Natural killer cell treated with Interleukin-12 subunit alpha and Interleukin-12 subunit beta and Interleukin-15 and Interleukin-18, amount 100 ng/mL, for 72 hours (primary cell): ENCODE data around the gene COL1A2. TPM values are rescaled to one million over a fixed set of nuclear protein-coding genes. Genes with fewer than 3 reads are reported as not detected.

Experiments
- ATAC-seq, 2 donors: fragments of 150-1000 bp; cut with Tn5 transposase in 1 of 2; sonication (Bioruptor Pico), chemical (Tn5 transposase) in 1 of 2; 2 replicates each; pipeline ENCODE4 v1.10.0; 2021
- DNase-seq: peaks from one replicate; pipeline ENCODE4 v3.0.0; 2022; ENCODE audit warnings: low spot score
- H3K27ac Mint-ChIP-seq, 2 donors: 1 replicate in 1 of 2; 2 replicates in 1 of 2; pipeline ENCODE4 v1.8.0; 2022; ENCODE audit warnings: mixed read lengths in 2 of 2, mild to moderate bottlenecking in 1 of 2, moderate library complexity in 1 of 2
- H3K27me3 Mint-ChIP-seq, 2 donors: 1 replicate in 1 of 2; 2 replicates in 1 of 2; pipeline ENCODE4 v1.8.0; 2022; ENCODE audit warnings: mixed read lengths in 2 of 2
- H3K36me3 Mint-ChIP-seq: one replicate; pipeline ENCODE4 v1.8.0; 2022; ENCODE audit warnings: mixed read lengths
- H3K4me1 Mint-ChIP-seq, 2 donors: 1 replicate in 1 of 2; 2 replicates in 1 of 2; pipeline ENCODE4 v1.8.0; 2022; ENCODE audit warnings: low read depth in 2 of 2, mixed read lengths in 2 of 2, mild to moderate bottlenecking in 1 of 2
- H3K4me3 Mint-ChIP-seq: one replicate; pipeline ENCODE4 v1.8.0; 2022; ENCODE audit warnings: mixed read lengths
- H3K9me3 Mint-ChIP-seq: 2 replicates; pipeline ENCODE4 v1.8.0; 2022; ENCODE audit warnings: mixed read lengths
- total RNA-seq, 2 donors: library from RNA; stranded (reverse); gene quantifications; one replicate each; pipeline ENCODE4 v1.2.3, GENCODE V29; 2022

Gene COL1A2
- total RNA-seq, 2 donors from 2014 or later, result not detected

DNA sequence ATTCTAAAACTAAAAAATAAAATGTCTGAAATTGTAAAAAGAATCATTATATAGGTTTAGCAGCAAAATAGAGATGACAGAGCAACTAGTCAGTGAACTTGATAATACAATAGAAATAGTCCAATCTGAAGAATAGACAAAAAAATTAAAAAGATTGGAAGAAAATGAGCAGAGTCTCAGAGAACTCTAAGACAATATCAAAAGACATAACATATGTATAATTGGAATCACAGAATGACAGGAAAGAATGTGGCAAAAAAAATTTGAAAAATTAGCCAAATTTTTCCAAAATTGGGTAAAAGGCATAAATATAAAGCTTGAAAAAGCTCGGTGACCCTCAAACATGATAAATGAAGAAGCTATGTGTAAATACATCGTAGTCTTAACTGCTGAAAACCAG is 76.9 kb downstream of the COL1A2 start:
- Mint-ChIP-seq H3K4me1 (no peaks in the 10 kb centered on the region), H3K36me3 (no peaks in the 10 kb centered on the region), H3K27ac (no peak overlapping the region), H3K9me3 (no peaks in the 10 kb centered on the region), H3K27me3 (peaks cover 15 to 24% of the 10 kb centered on the region in 2 donors), H3K4me3 (no peak overlapping the region)
- ATAC-seq (no peak), DNase-seq (no peak)

GRCh38 chr7:94472608-94473007 is 77.9 kb downstream of the COL1A2 start:
- Mint-ChIP-seq H3K27ac (no peak overlapping the region), H3K27me3 (peaks cover 16 to 29% of the 10 kb centered on the region in 2 donors), H3K9me3 (no peaks in the 10 kb centered on the region), H3K4me3 (no peak overlapping the region), H3K36me3 (no peaks in the 10 kb centered on the region), H3K4me1 (no peaks in the 10 kb centered on the region)
- no peak for DNase-seq
- ATAC-seq, result no peak

DNA sequence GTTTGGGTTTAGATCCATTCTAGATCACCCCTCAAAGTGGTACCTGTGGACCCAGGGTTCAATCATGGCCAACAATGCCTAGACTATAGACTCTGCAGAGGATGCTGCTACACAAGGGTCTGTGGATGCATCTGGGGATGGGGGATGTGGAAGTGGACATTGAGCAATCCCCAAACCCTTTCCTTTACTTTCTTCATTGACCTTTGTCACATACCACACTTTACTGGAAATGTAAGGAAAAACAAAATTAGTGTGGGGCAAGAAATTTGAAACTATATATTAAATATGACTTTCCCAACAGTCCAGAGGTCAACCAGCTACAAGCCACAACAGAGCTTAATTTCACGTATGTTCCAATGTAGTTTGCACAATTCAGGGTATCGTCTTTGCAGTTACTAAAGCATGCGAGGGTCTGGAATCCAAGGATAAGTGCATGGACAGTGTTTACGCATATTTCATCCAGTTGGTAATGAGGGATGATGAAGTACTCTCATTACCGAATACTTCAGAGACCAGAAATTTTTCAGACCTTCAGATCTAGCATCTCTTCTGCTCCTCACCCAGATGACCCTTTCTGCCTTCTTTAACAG is 81.7 kb downstream of the COL1A2 start:
- H3K4me1 Mint-ChIP-seq, result no peaks in the 10 kb centered on the region
- no peak overlapping the region for H3K4me3 Mint-ChIP-seq
- H3K36me3 Mint-ChIP-seq, result no peaks in the 10 kb centered on the region
- no peak overlapping the region for H3K27ac Mint-ChIP-seq
- H3K9me3 Mint-ChIP-seq, result no peaks in the 10 kb centered on the region
- H3K27me3 Mint-ChIP-seq, result peaks cover 16 to 24% of the 10 kb centered on the region in 2 donors
- DNase-seq, result no peak
- ATAC-seq, result no peak

DNA sequence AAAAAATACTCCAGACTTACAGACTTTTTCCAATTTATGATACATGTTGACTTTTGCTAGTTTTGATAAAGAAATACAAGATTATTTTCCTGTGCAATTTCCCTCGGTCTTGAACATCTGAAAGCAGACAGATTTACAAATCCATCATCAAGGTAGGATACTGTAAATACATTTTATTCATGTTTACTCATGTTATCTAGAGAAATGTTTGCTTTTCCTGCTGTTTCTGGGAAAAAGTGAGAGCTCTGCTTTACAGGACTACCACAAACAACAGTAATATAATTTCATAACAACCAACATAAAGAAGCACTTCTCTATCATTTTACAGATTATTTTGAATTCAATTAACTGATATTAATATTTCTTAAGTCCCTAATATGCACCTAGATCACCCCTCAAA is 83.2 kb downstream of the COL1A2 start:
- H3K4me1 Mint-ChIP-seq, result no peaks in the 10 kb centered on the region
- H3K27ac Mint-ChIP-seq, result no peak overlapping the region
- DNase-seq (no peak), ATAC-seq (no peak)
- H3K9me3 Mint-ChIP-seq, result no peaks in the 10 kb centered on the region
- H3K27me3 Mint-ChIP-seq, result peaks cover 19 to 24% of the 10 kb centered on the region in 2 donors
- no peak overlapping the region for H3K4me3 Mint-ChIP-seq
- no peaks in the 10 kb centered on the region for H3K36me3 Mint-ChIP-seq

- ATAC-seq, result no peak
- no peak for DNase-seq
- peaks cover 23 to 28% of the 10 kb centered on the region in 2 donors for H3K27me3 Mint-ChIP-seq
- H3K27ac Mint-ChIP-seq, result no peak overlapping the region
- no peaks in the 10 kb centered on the region for H3K9me3 Mint-ChIP-seq
- no peaks in the 10 kb centered on the region for H3K36me3 Mint-ChIP-seq
- H3K4me1 Mint-ChIP-seq, result no peaks in the 10 kb centered on the region
- no peak overlapping the region for H3K4me3 Mint-ChIP-seq
Measured at GRCh38 chr7:94478648-94479214, 84.0 kb downstream of the COL1A2 start.

Other genes with a start within 250 kb of the COL1A2 start
- 10 to 100 TPM; 12.3 to 28.9 TPM for gene CASD1, start 114.9 kb downstream of the COL1A2 start, total RNA-seq